Measurements from ENCODE around the gene LBH. TPM values are rescaled to one million over a fixed set of nuclear protein-coding genes. Genes with fewer than 3 reads are reported as not detected.

Gene LBH
- total RNA-seq, 4 donors from 2014 or later = 62.3 to 509 (median 348) TPM

GRCh38 chr2:30219886-30220875 lies 11.2 kb upstream of the LBH start:
- Histone ChIP-seq H3K4me1 (peaks cover 0 to 24% (median 16%) of the 10 kb centered on the region in 3 donors), H3K27me3 (no peaks in the 10 kb centered on the region), H3K4me3 (no peak overlapping the region), H3K9me3 (no peaks in the 10 kb centered on the region), H3K36me3 (no peaks in the 10 kb centered on the region), H3K27ac (no peak overlapping the region)
- WGBS, 2 donors (ENCODE audit: low coverage in 1 of 2) = 100% methylated on average over 4 to 5 of the region's 13 CpGs
- TF ChIP-seq POLR2A (IDR thresholded peaks at IDR 0.05) (no peak), CTCF (IDR thresholded peaks at IDR 0.05) (no peak), EP300 (IDR thresholded peaks at IDR 0.05) (no peak), POLR2AphosphoS5 (IDR thresholded peaks at IDR 0.05) (no peak)
- ATAC-seq = no peak

- TF ChIP-seq POLR2AphosphoS5 (IDR thresholded peaks at IDR 0.05) = no peak
- no peak for TF ChIP-seq CTCF (IDR thresholded peaks at IDR 0.05)
- no peak for TF ChIP-seq EP300 (IDR thresholded peaks at IDR 0.05)
- TF ChIP-seq POLR2A (IDR thresholded peaks at IDR 0.05) = no peak
- Histone ChIP-seq H3K4me1 (peaks cover 0 to 37% (median 24%) of the 10 kb centered on the region in 3 donors), H3K9me3 (no peaks in the 10 kb centered on the region), H3K4me3 (no peak overlapping the region), H3K27ac (no peak overlapping the region), H3K36me3 (no peaks in the 10 kb centered on the region), H3K27me3 (no peaks in the 10 kb centered on the region)
- no peak for ATAC-seq
- WGBS, 2 donors (ENCODE audit: low coverage in 1 of 2) = 93 to 94% methylated on average over 5 to 6 of the region's 6 CpGs
Measured at GRCh38 chr2:30221531-30221930, 9.8 kb upstream of the LBH start.

GRCh38 chr2:30222031-30222430 lies 9.3 kb upstream of the LBH start:
- TF ChIP-seq CTCF (IDR thresholded peaks at IDR 0.05) (no peak), POLR2A (IDR thresholded peaks at IDR 0.05) (no peak), POLR2AphosphoS5 (IDR thresholded peaks at IDR 0.05) (no peak), EP300 (IDR thresholded peaks at IDR 0.05) (no peak)
- Histone ChIP-seq H3K4me1 (peaks cover 0 to 37% (median 24%) of the 10 kb centered on the region in 3 donors), H3K36me3 (no peaks in the 10 kb centered on the region), H3K27ac (no peak overlapping the region), H3K4me3 (no peak overlapping the region), H3K27me3 (no peaks in the 10 kb centered on the region), H3K9me3 (no peaks in the 10 kb centered on the region)
- no peak for ATAC-seq
- 81 to 100% methylated on average over 2 of the region's 2 CpGs for WGBS, 2 donors (ENCODE audit: low coverage in 1 of 2)

GRCh38 chr2:30222636-30223360 lies 8.5 kb upstream of the LBH start:
- Histone ChIP-seq H3K9me3 (no peaks in the 10 kb centered on the region), H3K4me1 (peaks cover 0 to 31% (median 18%) of the 10 kb centered on the region in 3 donors), H3K36me3 (no peaks in the 10 kb centered on the region), H3K27me3 (no peaks in the 10 kb centered on the region), H3K27ac (no peak overlapping the region), H3K4me3 (no peak overlapping the region)
- WGBS, 2 donors (ENCODE audit: low coverage in 1 of 2) = 78% methylated on average over 3 of the region's 5 CpGs; no CpG with 5 or more reads in 1 of the 2 donors
- no peak for ATAC-seq
- TF ChIP-seq POLR2A (IDR thresholded peaks at IDR 0.05) = no peak
- TF ChIP-seq EP300 (IDR thresholded peaks at IDR 0.05) = no peak
- no peak for TF ChIP-seq POLR2AphosphoS5 (IDR thresholded peaks at IDR 0.05)
- TF ChIP-seq CTCF (IDR thresholded peaks at IDR 0.05) = no peak

All from gastroesophageal sphincter (tissue), 4 donors.